Activated CD4-positive, alpha-beta T cell treated with anti-CD3 and anti-CD28 coated beads, Interleukin-2, amount 50 U/mL, for 48 hours (primary cell): ENCODE data around the gene ZNF608.

ENCODE experiments used
- DNase-seq, 2 experiments: peaks; one replicate each; pipeline ENCODE4 v3.0.0-alpha.2; 2020

The ZNF608 gene, protein sequence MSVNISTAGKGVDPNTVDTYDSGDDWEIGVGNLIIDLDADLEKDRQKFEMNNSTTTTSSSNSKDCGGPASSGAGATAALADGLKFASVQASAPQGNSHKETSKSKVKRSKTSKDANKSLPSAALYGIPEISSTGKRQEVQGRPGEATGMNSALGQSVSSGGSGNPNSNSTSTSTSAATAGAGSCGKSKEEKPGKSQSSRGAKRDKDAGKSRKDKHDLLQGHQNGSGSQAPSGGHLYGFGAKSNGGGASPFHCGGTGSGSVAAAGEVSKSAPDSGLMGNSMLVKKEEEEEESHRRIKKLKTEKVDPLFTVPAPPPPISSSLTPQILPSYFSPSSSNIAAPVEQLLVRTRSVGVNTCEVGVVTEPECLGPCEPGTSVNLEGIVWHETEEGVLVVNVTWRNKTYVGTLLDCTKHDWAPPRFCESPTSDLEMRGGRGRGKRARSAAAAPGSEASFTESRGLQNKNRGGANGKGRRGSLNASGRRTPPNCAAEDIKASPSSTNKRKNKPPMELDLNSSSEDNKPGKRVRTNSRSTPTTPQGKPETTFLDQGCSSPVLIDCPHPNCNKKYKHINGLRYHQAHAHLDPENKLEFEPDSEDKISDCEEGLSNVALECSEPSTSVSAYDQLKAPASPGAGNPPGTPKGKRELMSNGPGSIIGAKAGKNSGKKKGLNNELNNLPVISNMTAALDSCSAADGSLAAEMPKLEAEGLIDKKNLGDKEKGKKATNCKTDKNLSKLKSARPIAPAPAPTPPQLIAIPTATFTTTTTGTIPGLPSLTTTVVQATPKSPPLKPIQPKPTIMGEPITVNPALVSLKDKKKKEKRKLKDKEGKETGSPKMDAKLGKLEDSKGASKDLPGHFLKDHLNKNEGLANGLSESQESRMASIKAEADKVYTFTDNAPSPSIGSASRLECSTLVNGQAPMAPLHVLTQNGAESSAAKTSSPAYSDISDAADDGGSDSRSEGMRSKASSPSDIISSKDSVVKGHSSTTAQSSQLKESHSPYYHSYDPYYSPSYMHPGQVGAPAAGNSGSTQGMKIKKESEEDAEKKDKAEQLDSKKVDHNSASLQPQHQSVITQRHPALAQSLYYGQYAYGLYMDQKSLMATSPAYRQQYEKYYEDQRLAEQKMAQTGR (N-terminal part only)

DNA sequence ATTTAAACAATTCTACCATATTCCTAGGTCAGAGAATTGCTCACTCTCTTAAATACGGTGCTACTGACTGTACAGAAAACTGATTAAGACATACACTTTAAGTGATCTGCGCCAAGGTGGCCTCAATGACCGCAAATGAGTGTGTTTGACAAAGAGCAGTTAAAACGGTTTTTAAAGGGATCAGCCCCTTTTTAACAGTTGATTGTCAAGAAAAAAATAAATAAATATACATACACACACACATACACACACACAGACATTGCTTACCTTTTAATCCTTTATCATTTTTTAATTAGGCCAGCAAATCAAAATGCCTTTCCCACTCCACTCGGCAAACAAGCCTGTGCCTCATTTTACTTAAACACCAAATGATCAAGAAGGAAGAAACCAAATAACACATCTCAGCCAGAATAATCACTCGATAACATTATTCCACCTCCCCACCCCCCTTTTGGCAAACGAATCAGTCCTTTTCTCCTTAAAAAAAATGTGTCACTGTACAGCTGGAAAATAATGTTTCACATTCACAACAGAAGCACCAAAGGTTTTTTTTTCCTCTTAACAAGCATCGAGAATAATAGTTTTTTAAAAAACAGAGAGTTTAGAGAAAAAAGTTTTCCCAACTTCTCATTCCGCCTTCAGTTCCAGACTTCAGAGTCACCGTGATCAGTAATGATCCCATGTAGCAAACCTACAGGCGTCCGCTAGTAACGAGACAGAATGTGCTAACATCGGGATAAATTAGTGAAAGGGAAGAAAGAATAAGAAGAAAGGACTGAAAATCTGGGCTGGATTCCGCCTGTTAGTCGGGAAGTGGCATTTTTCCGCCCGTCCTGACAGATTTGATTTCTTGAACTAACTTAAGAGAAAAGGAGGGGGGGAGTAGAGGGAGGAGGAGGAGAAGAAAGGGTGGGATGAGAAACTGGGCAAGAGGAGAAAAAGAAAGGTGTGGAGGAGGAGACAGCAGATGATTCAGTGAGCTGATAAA lies at the start of gene ZNF608:
Gene ZNF608, minus strand, starts transcription at position 712 of the 988 bp plus-strand sequence. CDS start 1,650 bp downstream, outside the sequence.
- DNase-seq = no peak

DNA sequence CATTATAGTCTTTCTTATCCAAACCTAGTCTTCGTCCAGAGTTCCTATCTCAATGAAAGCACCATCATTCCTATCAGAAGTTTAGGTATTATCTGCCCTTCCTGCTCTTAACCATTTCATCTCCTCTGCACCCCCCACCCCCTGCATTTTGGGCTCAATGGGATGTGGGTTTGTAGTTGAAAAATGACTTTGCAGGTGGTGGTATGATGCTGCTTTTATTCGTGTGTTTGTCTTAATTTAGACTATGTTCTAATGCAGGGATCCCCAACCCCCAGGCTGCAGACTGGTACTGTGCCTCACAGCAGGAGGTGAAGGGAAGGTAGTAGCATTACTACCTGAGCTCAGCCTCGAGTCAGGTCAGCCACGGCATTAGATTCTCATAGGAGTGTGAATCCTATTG lies 49.4 kb upstream of the ZNF608 start:
- DNase-seq = no peak

DNA sequence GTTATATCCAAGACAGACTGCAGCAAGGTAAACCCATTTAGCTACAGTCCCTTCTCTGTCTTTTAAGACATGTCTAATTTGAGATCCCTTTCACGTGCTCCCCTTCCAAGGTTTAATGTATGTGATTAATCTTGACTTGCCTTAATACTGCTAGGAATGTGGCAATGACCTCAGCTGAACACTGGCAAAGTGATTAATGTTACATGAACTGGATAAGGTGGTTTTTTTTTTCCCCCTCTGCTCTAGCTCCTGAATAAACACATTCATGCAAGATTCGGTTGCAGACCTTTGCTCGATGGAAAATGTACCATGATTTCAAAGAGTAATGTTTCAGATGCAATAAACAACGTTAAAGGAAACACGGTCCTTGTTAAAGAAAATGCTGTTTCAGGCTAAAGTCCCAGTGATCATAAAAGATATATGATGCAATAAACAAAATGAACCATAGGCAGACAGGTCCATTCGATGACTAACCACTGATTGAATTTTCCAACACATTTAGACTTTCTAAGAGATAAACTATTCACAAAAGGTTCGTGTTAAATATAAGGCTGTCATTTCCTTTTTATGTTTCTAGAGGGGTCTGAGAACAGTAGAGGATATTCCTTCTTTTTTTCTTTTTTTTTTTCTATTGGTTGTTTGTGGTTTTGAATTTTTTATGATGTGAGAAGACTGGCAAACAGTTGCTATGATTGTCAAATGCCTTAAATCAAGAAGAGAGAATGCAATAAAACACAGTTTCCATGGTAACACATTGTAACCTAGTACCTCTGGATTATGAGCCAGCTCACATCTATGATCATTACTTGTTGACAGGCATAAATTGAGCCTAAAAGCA lies 44.7 kb upstream of the ZNF608 start:
- no peak for DNase-seq

DNA sequence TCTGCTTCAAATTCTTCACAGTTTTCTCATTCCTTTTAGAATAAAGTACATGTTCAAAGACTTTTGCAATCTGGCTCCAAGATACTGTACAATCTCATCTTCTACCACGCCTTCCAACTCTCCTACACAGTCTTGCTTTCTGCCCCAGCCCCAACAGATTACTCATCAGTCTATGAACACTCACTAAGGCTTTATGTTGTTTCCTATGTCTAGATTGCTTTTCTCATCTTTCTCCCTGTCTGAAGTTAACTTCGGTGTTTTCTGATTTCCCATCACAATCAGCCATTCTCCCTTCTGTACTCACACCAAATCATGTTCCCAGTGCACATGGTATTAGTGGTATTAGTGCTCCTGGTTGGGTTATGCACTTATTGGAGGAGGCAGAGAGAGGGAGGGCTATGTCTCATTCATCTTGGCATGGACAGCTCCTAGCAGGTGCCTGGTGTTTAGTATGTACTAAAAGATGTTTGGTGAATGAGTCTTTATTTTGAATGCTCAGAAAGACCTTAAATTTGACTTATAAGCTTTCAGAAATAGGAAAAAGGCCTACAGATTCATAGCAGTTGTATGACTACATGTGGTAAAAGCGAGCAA lies 44.0 kb upstream of the ZNF608 start:
- DNase-seq = no peak

DNA sequence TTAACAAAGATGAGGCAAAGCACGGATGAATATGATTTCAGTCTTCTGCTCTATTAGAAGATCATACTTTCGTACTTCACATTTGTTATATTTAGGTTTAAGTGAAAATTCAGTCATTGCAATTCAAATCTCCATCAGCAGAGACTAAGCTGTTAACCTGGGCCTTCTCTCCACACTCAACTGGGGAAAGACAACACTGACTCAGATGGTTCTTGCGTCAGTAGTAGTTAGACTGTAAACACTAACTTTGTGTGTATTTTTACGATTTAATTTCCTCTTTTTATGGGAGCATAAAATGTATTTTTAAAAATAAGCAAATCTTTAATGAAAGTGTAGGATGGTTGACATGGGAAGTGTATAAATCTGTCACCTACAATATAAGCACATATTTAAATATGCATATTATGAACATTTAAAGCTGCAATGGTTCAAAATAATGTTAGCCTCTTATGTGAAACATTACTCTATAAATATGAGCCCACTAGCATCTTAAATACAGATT lies 42.7 kb upstream of the ZNF608 start:
- no peak for DNase-seq

DNA sequence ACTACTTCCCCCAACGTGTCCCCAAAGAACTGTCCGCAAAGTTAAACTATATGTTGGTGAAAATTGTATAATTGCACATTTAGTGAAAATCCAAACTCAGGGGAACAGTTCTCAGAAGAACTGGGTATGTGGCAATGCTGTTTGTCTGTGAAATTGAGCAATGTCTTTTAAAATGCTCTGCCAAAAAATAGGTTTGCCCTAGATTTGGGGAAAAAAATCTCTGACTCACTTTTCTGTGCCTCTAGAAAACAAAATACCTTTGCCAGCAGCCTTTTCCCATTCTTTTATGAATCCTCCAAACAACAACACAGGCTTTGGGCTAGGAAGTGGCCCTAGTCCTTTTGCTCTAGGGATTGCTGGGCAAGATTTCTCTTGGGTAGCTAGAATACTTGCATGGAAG lies 37.4 kb upstream of the ZNF608 start:
- DNase-seq = no peak

DNA sequence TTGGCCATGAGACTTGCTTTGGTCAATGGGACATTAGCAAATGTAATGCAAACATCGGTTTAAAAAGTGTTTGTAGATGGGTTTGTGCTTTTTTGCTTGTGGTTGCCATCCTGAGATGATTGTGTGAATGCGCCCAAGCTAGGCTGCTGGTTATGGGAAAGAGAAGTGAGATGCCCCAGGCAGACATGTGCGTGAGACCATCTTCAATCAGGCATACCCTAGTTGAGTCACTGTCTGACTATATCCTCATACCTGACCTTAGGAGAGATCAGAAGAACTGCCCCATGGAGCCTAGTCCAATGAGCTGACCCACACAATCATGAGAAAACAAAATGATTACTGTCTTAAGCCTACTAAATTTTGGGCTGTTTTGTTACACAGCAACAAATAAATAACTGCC lies 36.8 kb upstream of the ZNF608 start:
- no peak for DNase-seq

DNA sequence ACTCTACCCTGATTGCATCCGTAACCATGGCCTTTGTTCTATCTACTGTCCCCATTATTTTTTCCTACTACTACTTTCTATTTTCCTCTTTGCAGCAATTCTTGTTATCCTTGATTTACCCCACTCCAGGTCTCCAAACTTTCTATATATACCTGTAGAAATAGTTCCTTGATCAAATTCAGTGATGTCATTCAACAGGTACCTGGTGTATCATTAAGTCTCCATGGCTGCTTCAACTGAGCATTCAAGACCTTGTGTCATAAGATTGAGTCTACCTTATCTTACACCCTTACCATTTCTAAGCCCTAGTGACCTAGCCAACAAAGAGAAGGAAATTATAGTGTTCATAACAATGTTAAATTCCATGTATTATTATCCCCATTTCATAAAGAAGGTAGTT lies 35.8 kb upstream of the ZNF608 start:
- no peak for DNase-seq

DNA sequence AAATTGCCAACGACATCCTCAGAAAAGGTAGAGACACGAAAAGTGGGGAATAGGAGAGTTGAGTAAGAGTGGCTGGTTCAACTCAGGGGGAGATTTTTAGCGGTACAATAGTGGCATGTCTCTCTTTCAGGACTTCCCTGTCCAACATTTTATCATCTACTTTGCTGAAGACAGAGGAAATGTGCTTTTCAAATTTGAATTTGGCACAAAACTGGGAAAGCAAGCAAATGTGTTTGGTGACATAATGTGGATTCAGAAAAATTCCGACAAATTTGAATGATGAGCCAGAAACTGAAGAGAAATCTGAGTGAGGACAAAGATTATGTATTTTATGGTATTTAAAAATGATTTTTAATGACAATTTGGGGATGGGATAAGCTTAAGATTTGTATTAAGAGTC lies 33.6 kb upstream of the ZNF608 start:
- DNase-seq = no peak

DNA sequence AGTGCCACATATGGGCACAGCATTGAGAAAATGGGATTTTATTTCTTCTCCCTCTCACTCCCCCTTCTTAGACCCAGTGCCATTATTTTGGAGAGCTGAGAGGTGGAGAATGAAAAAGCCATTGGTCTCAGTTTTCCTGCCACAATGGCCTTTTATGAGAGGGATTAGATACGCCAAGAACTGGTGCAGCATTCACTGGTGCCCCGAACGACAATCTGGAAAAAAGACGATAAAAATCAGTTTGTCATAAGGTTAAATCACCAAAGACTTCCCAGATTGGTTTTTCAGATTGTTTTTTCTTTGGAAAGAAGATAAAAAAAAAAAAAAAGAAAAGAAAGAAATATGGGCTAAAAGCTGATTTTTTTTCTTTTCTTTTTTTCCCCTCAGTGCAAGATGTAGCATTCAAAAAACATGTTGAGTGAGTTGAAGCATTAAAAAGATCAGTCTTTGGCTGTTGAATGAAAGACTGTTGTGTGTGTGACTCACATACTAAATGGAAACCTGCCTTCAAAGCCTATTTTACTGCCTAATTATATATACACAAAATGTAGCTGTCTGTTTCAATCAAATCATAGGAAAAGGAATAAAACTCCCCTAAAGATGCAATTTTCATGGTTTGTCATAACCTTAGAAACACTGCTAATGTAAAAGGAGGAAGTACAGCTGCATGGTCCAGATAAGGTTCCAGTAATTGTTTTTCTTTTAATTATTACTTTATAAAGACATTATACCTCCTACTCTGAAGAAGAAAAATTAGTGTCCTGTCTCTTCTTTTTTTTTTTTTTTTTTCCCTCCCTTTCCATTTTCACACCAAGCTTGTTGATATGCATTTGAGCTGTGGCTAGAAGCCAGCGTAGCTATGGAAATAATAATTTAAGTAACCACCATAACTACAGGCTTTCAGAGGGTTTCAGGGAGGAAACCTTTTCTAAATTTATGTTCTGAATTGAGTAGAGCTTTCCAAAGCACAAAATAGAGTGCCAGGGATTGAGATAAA lies 27.2 kb upstream of the ZNF608 start:
- no peak for DNase-seq

DNA sequence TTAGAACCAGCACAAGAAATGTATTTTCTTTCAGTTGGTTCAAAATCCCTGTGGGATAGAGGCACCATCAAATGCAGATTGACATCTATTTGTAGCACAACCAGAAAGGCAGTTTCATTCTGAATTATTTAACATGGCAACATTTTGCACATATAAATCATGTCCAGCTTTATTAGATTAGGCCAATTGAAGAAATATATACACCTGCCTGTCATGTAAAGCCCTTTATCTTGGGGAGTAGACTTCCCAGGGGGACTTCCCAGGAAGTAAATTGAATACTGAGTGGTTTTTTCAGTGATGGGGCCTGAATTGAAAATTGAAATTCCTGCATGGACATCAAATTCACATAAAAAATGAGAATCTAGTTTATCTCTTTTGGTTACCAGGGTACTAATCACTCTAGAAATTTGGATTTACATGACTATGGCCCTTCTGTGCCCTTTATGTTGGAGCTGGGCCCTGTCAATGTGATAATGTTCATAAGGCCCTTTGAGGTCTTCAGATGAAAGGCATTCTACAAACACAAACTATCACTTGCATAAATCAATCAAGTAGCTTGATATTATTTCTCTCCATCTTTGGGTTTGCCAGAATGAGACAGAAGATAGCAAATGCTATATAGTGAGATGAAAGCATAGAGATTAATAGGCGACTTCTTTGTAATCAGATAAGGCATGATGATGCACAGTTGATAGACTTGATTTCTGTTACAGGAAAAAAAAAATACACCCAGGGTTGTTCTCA lies 26.2 kb upstream of the ZNF608 start:
- DNase-seq = no peak

DNA sequence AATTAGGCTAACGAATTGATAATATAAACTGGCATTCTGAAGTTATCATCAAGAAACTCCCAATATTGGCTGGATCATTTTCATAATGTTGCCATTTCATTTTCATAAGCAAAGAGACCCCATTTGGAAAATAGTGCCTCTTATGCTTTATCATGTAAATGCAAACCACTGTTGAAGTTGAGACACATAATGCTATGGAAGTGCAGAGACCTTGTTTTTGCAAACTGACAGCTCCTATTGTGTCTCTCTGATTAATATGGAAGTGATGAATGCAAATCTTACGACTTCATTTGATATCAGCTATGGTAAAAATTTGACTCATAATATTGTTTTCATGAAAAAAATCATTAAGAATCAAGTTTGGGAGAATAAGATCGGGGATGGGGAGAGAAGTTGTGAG lies 25.3 kb upstream of the ZNF608 start:
- no peak for DNase-seq

DNA sequence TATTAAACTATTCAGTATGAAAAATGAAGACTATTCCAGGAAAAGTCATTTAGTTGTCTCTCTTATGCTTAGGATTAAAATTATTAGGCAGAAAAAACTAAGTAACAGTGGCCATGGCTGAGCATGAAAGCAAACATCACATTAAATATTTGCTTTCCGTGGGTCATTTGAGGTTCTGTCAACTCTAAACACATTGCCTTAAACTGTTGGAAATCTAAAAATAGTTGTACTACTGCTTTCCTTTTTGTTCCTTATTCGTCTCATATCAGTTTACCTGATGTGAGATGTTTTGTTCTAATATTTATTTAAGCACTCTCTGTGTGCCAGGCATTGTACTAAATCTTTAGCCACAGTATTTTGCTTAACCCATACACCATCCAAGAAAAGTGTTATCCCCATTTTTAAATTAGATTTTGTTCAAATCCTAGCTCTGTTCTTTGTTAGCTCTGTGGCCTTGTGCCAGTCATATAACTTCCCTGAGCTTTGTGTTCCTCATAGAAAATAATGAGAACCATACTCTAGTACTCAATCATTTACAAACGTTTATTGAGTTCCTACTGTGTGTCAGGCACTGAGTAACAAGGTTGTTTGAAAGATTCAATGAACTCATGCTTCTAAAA lies 18.7 kb upstream of the ZNF608 start:
- no peak for DNase-seq

DNA sequence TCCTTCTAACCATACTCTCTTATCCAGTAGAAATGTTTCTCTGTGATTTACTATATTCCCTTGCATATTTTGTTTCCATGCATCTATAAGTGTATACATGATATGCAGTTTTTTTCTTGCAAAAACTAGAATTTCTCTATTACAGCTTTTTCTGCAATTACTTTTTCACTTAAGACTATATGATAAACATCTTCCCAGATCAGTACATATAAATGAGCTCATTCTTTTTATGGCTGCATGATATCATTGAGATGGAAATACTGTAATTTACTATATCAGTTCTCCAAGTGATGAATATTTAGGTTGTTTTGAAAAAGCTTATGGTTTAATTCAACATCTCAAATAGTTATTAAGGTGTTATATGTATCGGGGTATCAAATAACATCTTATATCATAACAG lies 18.1 kb upstream of the ZNF608 start:
- no peak for DNase-seq

DNA sequence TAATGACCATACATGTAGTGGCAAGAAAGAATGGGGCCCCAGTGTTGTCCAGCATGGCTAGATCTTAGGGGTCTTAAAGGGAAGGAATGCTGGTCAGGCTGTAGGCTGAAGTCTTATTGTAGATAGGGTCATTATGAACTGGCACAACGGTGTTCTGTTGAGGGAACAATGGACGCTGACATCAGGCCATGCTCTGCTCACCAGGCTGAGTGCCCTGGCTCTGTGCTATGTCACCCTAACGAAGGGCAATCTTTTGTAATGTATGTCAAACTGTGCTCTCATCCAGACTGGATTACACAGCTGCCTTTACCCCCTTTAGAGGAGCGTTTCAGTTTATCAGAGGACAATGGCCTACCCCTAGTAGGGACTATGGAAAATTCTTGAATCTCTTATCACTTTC lies 14.6 kb upstream of the ZNF608 start:
- DNase-seq = no peak

DNA sequence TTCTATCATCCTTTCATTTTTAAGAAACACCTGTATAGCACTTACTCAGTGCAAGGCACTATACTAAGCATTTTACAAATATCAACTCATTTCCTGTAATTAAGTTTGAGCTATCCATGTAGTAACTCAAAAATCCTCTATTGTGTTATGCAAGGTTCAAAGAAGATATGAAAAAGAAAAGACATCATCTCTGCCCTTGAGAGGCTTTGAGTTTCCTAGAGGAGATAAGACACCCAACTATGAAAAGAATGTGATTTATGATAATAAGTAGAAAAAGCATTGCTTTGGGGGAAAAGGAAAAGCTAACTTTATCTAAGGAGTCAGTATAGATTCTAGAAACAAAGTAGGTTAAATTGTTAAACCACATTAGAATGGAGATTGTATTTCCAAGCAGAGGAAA lies 14.2 kb upstream of the ZNF608 start:
- DNase-seq = no peak

DNA sequence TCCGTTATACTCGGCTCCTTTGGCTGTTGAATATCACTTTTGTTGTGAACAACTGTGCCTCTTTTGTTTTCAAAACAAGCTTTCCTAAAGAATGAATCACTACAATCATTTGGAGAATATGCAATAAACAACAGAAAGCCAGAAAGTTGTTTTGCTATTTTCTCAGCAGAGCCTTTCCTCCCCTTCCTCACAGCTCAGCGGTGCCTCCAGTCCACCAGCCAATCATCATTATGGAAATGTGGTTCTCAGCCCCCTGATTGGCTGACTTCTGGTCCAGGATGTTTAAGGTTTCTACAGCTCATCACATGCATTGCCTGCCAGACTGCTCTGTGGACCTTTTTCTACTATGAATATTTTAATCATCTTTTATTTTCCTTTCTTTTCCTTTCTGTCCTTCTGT lies 9.1 kb upstream of the ZNF608 start:
- no peak for DNase-seq

DNA sequence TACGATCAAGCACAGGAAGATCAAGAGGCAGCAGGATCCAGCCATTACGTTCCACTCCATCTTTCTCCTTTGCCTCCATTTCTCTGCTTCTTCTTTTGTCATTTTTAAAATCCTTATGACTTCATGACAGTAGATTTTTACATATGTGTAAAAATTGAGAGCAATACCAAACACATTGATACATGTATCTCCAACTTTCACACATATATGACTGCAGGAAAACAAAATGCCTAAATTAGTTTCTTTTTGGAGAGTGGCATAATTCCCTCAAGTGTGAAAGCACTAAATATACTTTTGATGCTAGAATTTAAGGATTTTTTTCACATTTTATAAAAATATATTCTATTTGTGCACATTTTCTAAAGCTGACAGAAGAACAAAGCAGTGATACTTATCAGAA lies 8.6 kb upstream of the ZNF608 start:
- DNase-seq = no peak
